ENCODE data around the gene TTC7B. TPM values are rescaled to one million over a fixed set of nuclear protein-coding genes. Genes with fewer than 3 reads are reported as not detected.

The TTC7B gene
- total RNA-seq, 1 experiment from 2014 or later = 70.6 TPM

GRCh38 chr14:90781344-90781761 lies 34.9 kb downstream of the TTC7B start:
- no peaks in the 10 kb centered on the region for H4K20me1 ChIP-seq (ENCODE audit: insufficient read depth)
- DNase-seq (ENCODE audit: low read depth, low spot score) = no peak
- no peak overlapping the region for H3K4me3 ChIP-seq (replicated peaks in 1 of 2; ENCODE audit: low read depth in 1 of 2, low read length in 2 of 2)
- TF ChIP-seq EZH2 (IDR thresholded peaks at IDR 0.05) (no peak), ZFX (IDR thresholded peaks at IDR 0.05) (peak; percentile 10; the same call in 1 of the 2 replicates)
- ATAC-seq = no peak
- H3K36me3 ChIP-seq (ENCODE audit: control insufficient read depth in 1 of 2, insufficient read depth in 2 of 2, low read length in 2 of 2) = no peaks in the 10 kb centered on the region; a peak in 1 of 4 replicates
- no TSS peak for BruUV-seq (replicated peaks)
- no peak overlapping the region for H3K27ac ChIP-seq (ENCODE audit: low read depth, low read length)
- no peaks in the 10 kb centered on the region for H3K79me2 ChIP-seq (ENCODE audit: insufficient read depth, low read length)
- H3K9ac ChIP-seq (ENCODE audit: low read length) = no peak overlapping the region
- RAD21 ChIA-PET (ENCODE audit: low non-redundant PET in 1 of 2, low total read pairs in 2 of 2, uncharacterized antibody in 2 of 2, unreplicated experiment in 2 of 2) = no interaction called here
- no peaks in the 10 kb centered on the region for H3K4me1 ChIP-seq (ENCODE audit: control insufficient read depth in 1 of 2, insufficient read depth in 2 of 2, low read length in 2 of 2)
- H3K27me3 ChIP-seq (ENCODE audit: insufficient read depth, low read length) = no peaks in the 10 kb centered on the region
- H2AFZ ChIP-seq (ENCODE audit: low read depth, low read length, poor library complexity, severe bottlenecking) = no peak overlapping the region
- intact Hi-C loops (cut with micrococcal nuclease) = no loop called here
- POLR2A ChIA-PET = no interaction called here
- CTCF ChIA-PET = no interaction called here
- no peaks in the 10 kb centered on the region for H3K9me2 ChIP-seq (ENCODE audit: insufficient read depth)
- H3K9me3 ChIP-seq (ENCODE audit: control insufficient read depth in 1 of 2, insufficient read depth in 1 of 2, low read depth in 1 of 2, low read length in 2 of 2) = no peaks in the 10 kb centered on the region
- H3K4me2 ChIP-seq (ENCODE audit: low read length) = no peak overlapping the region

- RAD21 ChIA-PET (ENCODE audit: low non-redundant PET in 1 of 2, low total read pairs in 2 of 2, uncharacterized antibody in 2 of 2, unreplicated experiment in 2 of 2) = no interaction called here
- H3K27ac ChIP-seq (ENCODE audit: low read depth, low read length) = no peak overlapping the region
- H4K20me1 ChIP-seq (ENCODE audit: insufficient read depth) = no peaks in the 10 kb centered on the region
- H3K9me2 ChIP-seq (ENCODE audit: insufficient read depth) = no peaks in the 10 kb centered on the region
- H3K4me3 ChIP-seq (replicated peaks in 1 of 2; ENCODE audit: low read depth in 1 of 2, low read length in 2 of 2) = no peak overlapping the region
- no peaks in the 10 kb centered on the region for H3K27me3 ChIP-seq (ENCODE audit: insufficient read depth, low read length)
- BruUV-seq (replicated peaks) = no TSS peak
- H3K9ac ChIP-seq (ENCODE audit: low read length) = no peak overlapping the region
- H3K9me3 ChIP-seq (ENCODE audit: control insufficient read depth in 1 of 2, insufficient read depth in 1 of 2, low read depth in 1 of 2, low read length in 2 of 2) = no peaks in the 10 kb centered on the region
- CTCF ChIA-PET = no interaction called here
- no peak for TF ChIP-seq SIN3A (IDR thresholded peaks at IDR 0.05; ENCODE audit: low read depth)
- TF ChIP-seq ELF1 (IDR thresholded peaks at IDR 0.05; ENCODE audit: borderline replicate concordance, low read depth) = no peak
- TF ChIP-seq ZFX (IDR thresholded peaks at IDR 0.05) = no peak
- no peak for TF ChIP-seq ZBTB33 (IDR thresholded peaks at IDR 0.05; ENCODE audit: extremely low read depth, insufficient replicate concordance, low read length)
- TF ChIP-seq TCF7L2 (IDR thresholded peaks at IDR 0.05; ENCODE audit: borderline replicate concordance, extremely low read depth, insufficient read depth, insufficient read length) = no peak
- no peak for TF ChIP-seq EZH2phosphoT487 (IDR thresholded peaks at IDR 0.05; ENCODE audit: borderline replicate concordance)
- TF ChIP-seq SRF (IDR thresholded peaks at IDR 0.05; ENCODE audit: low read depth) = no peak
- POLR2A ChIA-PET = no interaction called here
- H2AFZ ChIP-seq (ENCODE audit: low read depth, low read length, poor library complexity, severe bottlenecking) = no peak overlapping the region
- DNase-seq (ENCODE audit: low read depth, low spot score) (no peak), ATAC-seq (no peak)
- no peak overlapping the region for H3K4me2 ChIP-seq (ENCODE audit: low read length)
- intact Hi-C loops (cut with micrococcal nuclease) = no loop called here
- H3K79me2 ChIP-seq (ENCODE audit: insufficient read depth, low read length) = no peaks in the 10 kb centered on the region
- no peaks in the 10 kb centered on the region for H3K4me1 ChIP-seq (ENCODE audit: control insufficient read depth in 1 of 2, insufficient read depth in 2 of 2, low read length in 2 of 2)
- H3K36me3 ChIP-seq (ENCODE audit: control insufficient read depth in 1 of 2, insufficient read depth in 2 of 2, low read length in 2 of 2) = no peaks in the 10 kb centered on the region; a peak in 1 of 4 replicates
Measured at GRCh38 chr14:90780519-90780918, 35.7 kb downstream of the TTC7B start.
